OCI-LY1 (cell line): ENCODE data around the gene ACOT12.

Experiments
- CTCF ChIP-seq: fragments of 200-600 bp; sonication (generic), shearing (Covaris generic); IDR thresholded peaks from 2 replicates; pipeline ENCODE4 v1.5.1; 2017; ENCODE audit warnings: mild to moderate bottlenecking, antibody characterized with exemption, low read length, moderate library complexity, mixed read lengths
- EZH2 ChIP-seq: fragments of 200-600 bp; sonication (generic), shearing (Covaris generic); IDR thresholded peaks from 2 replicates; pipeline ENCODE4 v1.8.0; 2017; ENCODE audit warnings: borderline replicate concordance, mixed run types, mild to moderate bottlenecking, antibody characterized with exemption, low read length, moderate library complexity, mixed read lengths

- no peak for TF ChIP-seq CTCF
- no peak for TF ChIP-seq EZH2
Measured at GRCh38 chr5:81288021-81288433, 105.9 kb downstream of the ACOT12 start.
